Measurements from ENCODE around the gene KCNMA1. TPM values are rescaled to one million over a fixed set of nuclear protein-coding genes. Genes with fewer than 3 reads are reported as not detected.
A peak's percentile ranks its signal among the peaks of the same experiment; 100 is the strongest.

The KCNMA1 gene
- total and polyA plus RNA-seq, 2 donors (not counting 1 experiment from before 2014, with no cell fraction given): 0.82 to 3.1 TPM

DNA sequence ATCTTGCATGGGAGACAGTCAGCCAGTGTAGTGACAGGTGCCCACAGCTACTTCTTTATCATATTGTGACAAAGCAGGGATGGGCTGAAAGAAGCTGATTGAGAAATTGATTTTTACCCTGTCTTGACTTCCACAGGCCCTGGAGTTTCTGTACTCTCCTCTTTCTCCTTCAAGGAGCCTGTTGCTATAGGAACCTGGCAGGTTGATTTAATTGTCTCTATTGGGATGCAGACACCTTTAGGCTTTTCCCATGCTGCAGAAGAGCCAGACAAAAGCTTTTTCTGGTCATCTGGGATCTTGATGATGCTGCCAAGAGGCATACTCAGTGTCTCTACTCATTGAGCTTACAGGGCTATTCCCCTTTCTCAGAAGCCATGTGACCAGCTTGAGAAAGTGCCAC is 754.8 kb downstream of the KCNMA1 start:
- no peak for DNase-seq
- Mint-ChIP-seq H3K4me1 (peaks cover 77% of the 10 kb centered on the region), H3K9me3 (ENCODE audit: insufficient read depth) (no peaks in the 10 kb centered on the region), H3K4me3 (peak overlapping the region; percentile 49), H3K27me3 (no peaks in the 10 kb centered on the region), H3K27ac (peak overlapping the region; percentile 74)
- TF ChIP-seq, protein P1, sequence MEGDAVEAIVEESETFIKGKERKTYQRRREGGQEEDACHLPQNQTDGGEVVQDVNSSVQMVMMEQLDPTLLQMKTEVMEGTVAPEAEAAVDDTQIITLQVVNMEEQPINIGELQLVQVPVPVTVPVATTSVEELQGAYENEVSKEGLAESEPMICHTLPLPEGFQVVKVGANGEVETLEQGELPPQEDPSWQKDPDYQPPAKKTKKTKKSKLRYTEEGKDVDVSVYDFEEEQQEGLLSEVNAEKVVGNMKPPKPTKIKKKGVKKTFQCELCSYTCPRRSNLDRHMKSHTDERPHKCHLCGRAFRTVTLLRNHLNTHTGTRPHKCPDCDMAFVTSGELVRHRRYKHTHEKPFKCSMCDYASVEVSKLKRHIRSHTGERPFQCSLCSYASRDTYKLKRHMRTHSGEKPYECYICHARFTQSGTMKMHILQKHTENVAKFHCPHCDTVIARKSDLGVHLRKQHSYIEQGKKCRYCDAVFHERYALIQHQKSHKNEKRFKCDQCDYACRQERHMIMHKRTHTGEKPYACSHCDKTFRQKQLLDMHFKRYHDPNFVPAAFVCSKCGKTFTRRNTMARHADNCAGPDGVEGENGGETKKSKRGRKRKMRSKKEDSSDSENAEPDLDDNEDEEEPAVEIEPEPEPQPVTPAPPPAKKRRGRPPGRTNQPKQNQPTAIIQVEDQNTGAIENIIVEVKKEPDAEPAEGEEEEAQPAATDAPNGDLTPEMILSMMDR (IDR thresholded peaks at IDR 0.05): no peak
- no peak for TF ChIP-seq EZH2 (IDR thresholded peaks at IDR 0.05; ENCODE audit: borderline replicate concordance, insufficient read depth, low read depth, low read length, poor library complexity, severe bottlenecking)
- H3K27me3 ChIP-seq (replicated peaks in 1 of 4; ENCODE audit: control extremely low read depth in 1 of 4, control insufficient read depth in 3 of 4, insufficient read depth in 4 of 4, low read length in 3 of 4): no peaks in the 10 kb centered on the region
- H3K9me3 ChIP-seq (ENCODE audit: control extremely low read depth in 1 of 3, control insufficient read depth in 2 of 3, insufficient read depth in 1 of 3, low read length in 2 of 3): no peaks in the 10 kb centered on the region
- intact Hi-C loops (cut with micrococcal nuclease): no loop called here
- ATAC-seq (ENCODE audit: low read depth): no peak
- POLR2A ChIA-PET: no interaction called here
- peak overlapping the region; percentile 53 for H3K4me2 ChIP-seq (replicated peaks; ENCODE audit: low read depth, low read length, poor library complexity, severe bottlenecking)
- no peaks in the 10 kb centered on the region for H4K20me1 ChIP-seq (ENCODE audit: control insufficient read depth, insufficient read depth, low read length, poor library complexity, severe bottlenecking)
- H2AFZ ChIP-seq (ENCODE audit: insufficient read depth, low read depth, low read length, poor library complexity, severe bottlenecking): peak overlapping the region; percentile 51
- CTCF ChIA-PET: no interaction called here
- peak overlapping the region; percentile 35 to 44 for H3K27ac ChIP-seq (ENCODE audit: low read length in 2 of 2)
- H3K9ac ChIP-seq (ENCODE audit: low read length): peak overlapping the region; percentile 22
- no peaks in the 10 kb centered on the region for H3K79me2 ChIP-seq (ENCODE audit: control insufficient read depth, insufficient read depth, low read length)
- peak overlapping the region in 1 of 5 experiments; percentile 25 for H3K4me3 ChIP-seq (ENCODE audit: control extremely low read depth in 1 of 5, extremely low read depth in 1 of 5, insufficient read depth in 1 of 5, low read depth in 2 of 5, low read length in 4 of 5)
- peaks cover 28 to 65% of the 10 kb centered on the region in 2 donors for H3K4me1 ChIP-seq (ENCODE audit: control insufficient read depth in 2 of 2, insufficient read depth in 2 of 2, low read length in 2 of 2)
- no peaks in the 10 kb centered on the region for H3K36me3 ChIP-seq (replicated peaks in 1 of 2; ENCODE audit: control extremely low read depth in 1 of 2, control insufficient read depth in 1 of 2, extremely low read depth in 1 of 2, insufficient read depth in 2 of 2, low read length in 1 of 2)

DNA sequence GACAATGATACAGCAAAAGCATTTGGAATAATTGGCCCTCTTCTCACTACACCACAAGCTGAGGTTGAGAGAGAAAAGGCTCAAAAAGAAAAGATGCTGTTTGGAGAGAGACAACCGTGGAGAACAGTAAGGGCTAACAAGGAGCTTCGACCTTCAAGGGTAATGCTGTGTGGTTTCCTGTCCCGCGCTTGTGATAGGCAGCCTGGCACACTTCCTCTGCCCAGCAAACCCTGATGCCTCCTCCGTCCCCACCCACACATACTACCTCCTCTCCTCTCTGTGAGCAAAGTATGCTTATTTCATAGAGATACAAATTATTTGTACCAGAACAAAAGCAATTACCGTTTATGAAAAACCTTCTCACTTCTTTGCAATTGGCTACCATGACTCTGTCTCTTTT is 755.4 kb downstream of the KCNMA1 start:
- peak overlapping the region; percentile 41 to 44 for H3K27ac ChIP-seq (ENCODE audit: low read length in 2 of 2)
- no peaks in the 10 kb centered on the region for H3K36me3 ChIP-seq (replicated peaks in 1 of 2; ENCODE audit: control extremely low read depth in 1 of 2, control insufficient read depth in 1 of 2, extremely low read depth in 1 of 2, insufficient read depth in 2 of 2, low read length in 1 of 2)
- no peaks in the 10 kb centered on the region for H3K9me3 Mint-ChIP-seq (ENCODE audit: insufficient read depth)
- peak overlapping the region; percentile 22 for H3K9ac ChIP-seq (ENCODE audit: low read length)
- peak overlapping the region; percentile 49 for H3K4me3 Mint-ChIP-seq
- H3K4me2 ChIP-seq (replicated peaks; ENCODE audit: low read depth, low read length, poor library complexity, severe bottlenecking): peak overlapping the region; percentile 53
- peak; percentile 59 for DNase-seq
- ChIA-PET CTCF (no interaction called here), POLR2A (no interaction called here)
- H4K20me1 ChIP-seq (ENCODE audit: control insufficient read depth, insufficient read depth, low read length, poor library complexity, severe bottlenecking): no peaks in the 10 kb centered on the region
- H3K4me1 Mint-ChIP-seq: peaks cover 77% of the 10 kb centered on the region
- no peaks in the 10 kb centered on the region for H3K27me3 ChIP-seq (replicated peaks in 1 of 4; ENCODE audit: control extremely low read depth in 1 of 4, control insufficient read depth in 3 of 4, insufficient read depth in 4 of 4, low read length in 3 of 4)
- TF ChIP-seq, protein P1 (IDR thresholded peaks at IDR 0.05): no peak
- TF ChIP-seq EZH2 (IDR thresholded peaks at IDR 0.05; ENCODE audit: borderline replicate concordance, insufficient read depth, low read depth, low read length, poor library complexity, severe bottlenecking): no peak
- H3K4me3 ChIP-seq (ENCODE audit: control extremely low read depth in 1 of 5, extremely low read depth in 1 of 5, insufficient read depth in 1 of 5, low read depth in 2 of 5, low read length in 4 of 5): peak overlapping the region in 2 of 5 experiments; percentile 0 to 25
- no peaks in the 10 kb centered on the region for H3K27me3 Mint-ChIP-seq
- peak overlapping the region; percentile 51 for H2AFZ ChIP-seq (ENCODE audit: insufficient read depth, low read depth, low read length, poor library complexity, severe bottlenecking)
- peak; percentile 89 for ATAC-seq (ENCODE audit: low read depth)
- peak overlapping the region; percentile 74 for H3K27ac Mint-ChIP-seq
- peaks cover 28 to 65% of the 10 kb centered on the region in 2 donors for H3K4me1 ChIP-seq (ENCODE audit: control insufficient read depth in 2 of 2, insufficient read depth in 2 of 2, low read length in 2 of 2)
- H3K79me2 ChIP-seq (ENCODE audit: control insufficient read depth, insufficient read depth, low read length): no peaks in the 10 kb centered on the region
- intact Hi-C loops (cut with micrococcal nuclease): no loop called here
- 0% methylated on average over 2 of the region's 6 CpGs for WGBS (ENCODE audit: insufficient coverage)
- no peaks in the 10 kb centered on the region for H3K9me3 ChIP-seq (ENCODE audit: control extremely low read depth in 1 of 3, control insufficient read depth in 2 of 3, insufficient read depth in 1 of 3, low read length in 2 of 3)

Data from B cell (primary cell).